Progenitor cell of endocrine pancreas (in vitro differentiated cells): Measurements from ENCODE around the gene STX11. TPM values are rescaled to one million over a fixed set of nuclear protein-coding genes. Genes with fewer than 3 reads are reported as not detected.

Experiments used
- DNase-seq: peaks from one replicate; pipeline ENCODE4 v3.0.0; 2021; ENCODE audit warnings: low spot score; ENCODE audit not compliant: unreplicated experiment
- H3K27ac Mint-ChIP-seq: 2 replicates; pipeline ENCODE4 v1.8.0; 2021; ENCODE audit warnings: mild to moderate bottlenecking, moderate library complexity, mixed read lengths
- H3K27me3 Mint-ChIP-seq: 2 replicates; pipeline ENCODE4 v1.8.0; 2021; ENCODE audit warnings: mixed read lengths
- H3K36me3 Mint-ChIP-seq: 2 replicates; pipeline ENCODE4 v1.8.0; 2022; ENCODE audit warnings: mixed read lengths; ENCODE audit not compliant: insufficient read depth
- H3K4me1 Mint-ChIP-seq: 2 replicates; pipeline ENCODE4 v1.8.0; 2021; ENCODE audit warnings: low read depth, mixed read lengths
- H3K4me3 Mint-ChIP-seq: 2 replicates; pipeline ENCODE4 v1.8.0; 2021; ENCODE audit warnings: low read depth, mild to moderate bottlenecking, moderate library complexity, mixed read lengths
- H3K9me3 Mint-ChIP-seq: 2 replicates; pipeline ENCODE4 v1.8.0; 2021; ENCODE audit warnings: low read depth, mixed read lengths
- CTCF ChIP-seq: fragments of 200-600 bp; sonication (generic); IDR thresholded peaks from one replicate; pipeline ENCODE4 v1.5.0; 2021; ENCODE audit warnings: antibody characterized with exemption, mild to moderate bottlenecking; ENCODE audit not compliant: unreplicated experiment
- total RNA-seq: library from RNA; stranded (reverse); gene quantifications from 2 replicates; pipeline ENCODE4 v1.2.1, GENCODE V29; 2021

The STX11 gene
- total RNA-seq, 1 donor from 2014 or later, result not detected

- H3K9me3 Mint-ChIP-seq, result peaks cover 24% of the 10 kb centered on the region
- TF ChIP-seq CTCF, result no peak
- H3K27ac Mint-ChIP-seq, result no peak overlapping the region
- no peaks in the 10 kb centered on the region for H3K36me3 Mint-ChIP-seq
- DNase-seq, result no peak
- H3K27me3 Mint-ChIP-seq, result no peaks in the 10 kb centered on the region
- H3K4me1 Mint-ChIP-seq, result no peaks in the 10 kb centered on the region
- no peak overlapping the region for H3K4me3 Mint-ChIP-seq
Observed at GRCh38 chr6:144197919-144198318, 47.6 kb downstream of the STX11 start.

GRCh38 chr6:144202879-144203468 lies 52.7 kb downstream of the STX11 start:
- no peak for DNase-seq
- H3K27ac Mint-ChIP-seq, result no peak overlapping the region
- H3K36me3 Mint-ChIP-seq, result no peaks in the 10 kb centered on the region
- H3K27me3 Mint-ChIP-seq, result peaks cover 9% of the 10 kb centered on the region
- no peaks in the 10 kb centered on the region for H3K4me1 Mint-ChIP-seq
- TF ChIP-seq CTCF, result no peak
- H3K4me3 Mint-ChIP-seq, result no peak overlapping the region
- peaks cover 44% of the 10 kb centered on the region for H3K9me3 Mint-ChIP-seq

- Mint-ChIP-seq H3K9me3 (no peaks in the 10 kb centered on the region), H3K4me1 (peaks cover 9% of the 10 kb centered on the region), H3K27me3 (peaks cover 29% of the 10 kb centered on the region), H3K36me3 (no peaks in the 10 kb centered on the region), H3K4me3 (no peak overlapping the region), H3K27ac (no peak overlapping the region)
- TF ChIP-seq CTCF, result no peak
- no peak for DNase-seq
Observed at GRCh38 chr6:144211160-144211559, 60.8 kb downstream of the STX11 start.

GRCh38 chr6:144213315-144213714 lies 63.0 kb downstream of the STX11 start:
- no peak for TF ChIP-seq CTCF
- Mint-ChIP-seq H3K4me3 (no peak overlapping the region), H3K4me1 (peaks cover 16% of the 10 kb centered on the region), H3K27me3 (peaks cover 17% of the 10 kb centered on the region), H3K27ac (no peak overlapping the region), H3K36me3 (peaks cover 2% of the 10 kb centered on the region), H3K9me3 (peaks cover 3% of the 10 kb centered on the region)
- no peak for DNase-seq

GRCh38 chr6:144214029-144214428 lies 63.7 kb downstream of the STX11 start:
- Mint-ChIP-seq H3K36me3 (peaks cover 2% of the 10 kb centered on the region), H3K27ac (no peak overlapping the region), H3K4me1 (peaks cover 16% of the 10 kb centered on the region), H3K9me3 (peaks cover 3% of the 10 kb centered on the region), H3K4me3 (no peak overlapping the region), H3K27me3 (peaks cover 12% of the 10 kb centered on the region)
- no peak for TF ChIP-seq CTCF
- DNase-seq, result no peak
